HEK293T (cell line): ENCODE data around the gene PSMD10.

Experiments
- BHLHE40 ChIP-seq: fragments of 450-650 bp; IDR thresholded peaks from 2 replicates; pipeline ENCODE4 v1.6.1; 2016; ENCODE audit warnings: mild to moderate bottlenecking, moderate library complexity, borderline replicate concordance
- CTBP1 ChIP-seq: fragments of 450-650 bp; IDR thresholded peaks from 2 replicates; pipeline ENCODE4 v1.6.1; 2016; ENCODE audit warnings: borderline replicate concordance
- FOXM1 ChIP-seq: fragments of 450-650 bp; IDR thresholded peaks from 2 replicates; pipeline ENCODE4 v1.6.1; 2017; ENCODE audit warnings: mild to moderate bottlenecking, borderline replicate concordance

GRCh38 chrX:108087792-108088191 lies 3.5 kb downstream of the PSMD10 start:
- no peak for TF ChIP-seq BHLHE40
- TF ChIP-seq CTBP1: no peak
- no peak for TF ChIP-seq FOXM1
